Right renal pelvis (tissue), 4 donors: ENCODE data around the gene DGCR2. TPM values are rescaled to one million over a fixed set of nuclear protein-coding genes. Genes with fewer than 3 reads are reported as not detected.

Experiments
- DNase-seq, 4 donors: peaks; one replicate each; pipeline ENCODE4 v3.0.0-alpha.2; 2013; ENCODE audit warnings: low read depth in 4 of 4, low spot score in 3 of 4, missing footprints in 1 of 4
- polyA plus RNA-seq, 4 donors: library from polyadenylated mRNA; unstranded; fragments of 120-200 nt; gene quantifications; one replicate each; pipeline ENCODE4 v1.2.1, GENCODE V29; 2013; ENCODE audit not compliant: insufficient read length in 4 of 4

DGCR2 gene
- polyA plus RNA-seq, 4 donors, result 71.9 to 94.3 (median 83.6) TPM

DNA sequence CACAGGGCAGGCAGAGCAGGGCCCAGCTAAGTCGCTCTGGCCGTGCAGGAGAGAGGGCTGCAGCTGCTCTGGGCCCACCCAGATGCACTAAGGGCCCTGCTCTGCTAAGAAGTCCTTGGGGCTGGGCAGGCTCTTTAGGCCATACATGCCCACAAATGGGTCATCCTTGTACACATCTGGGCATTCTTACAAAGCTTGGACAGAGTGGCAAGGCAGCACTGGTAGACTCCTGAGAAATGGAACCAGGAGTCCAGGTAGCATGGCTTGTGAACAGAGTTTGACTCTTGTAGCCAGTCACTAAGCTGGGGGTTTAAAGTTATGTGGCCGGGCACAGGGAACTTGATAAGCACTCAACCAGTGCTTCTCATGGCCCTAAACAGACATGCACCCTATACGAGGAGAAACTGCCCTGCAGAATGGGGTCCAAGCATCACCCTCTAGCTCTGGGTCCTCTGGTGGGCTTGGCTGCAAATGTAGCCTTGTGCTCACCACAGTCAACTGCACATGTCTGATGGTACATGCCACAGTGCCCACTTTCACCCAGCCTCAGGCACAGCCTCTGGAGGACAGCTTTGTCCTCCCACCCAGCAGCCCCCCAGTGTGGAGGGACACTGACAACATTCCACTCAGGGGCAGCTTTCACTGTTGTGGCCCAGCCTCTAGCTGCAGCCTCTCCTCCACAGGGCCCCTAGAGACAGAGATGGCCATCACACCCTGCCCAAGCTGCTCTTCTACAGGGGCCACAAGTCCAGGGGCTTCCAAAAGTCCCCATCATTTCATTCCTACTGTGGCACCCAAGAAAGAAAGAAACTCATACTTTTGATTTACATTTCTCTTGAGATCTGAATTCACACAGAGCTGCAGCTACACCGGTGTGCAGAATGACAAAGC, 75.2 kb downstream of the DGCR2 start:
- no peak for DNase-seq

DNA sequence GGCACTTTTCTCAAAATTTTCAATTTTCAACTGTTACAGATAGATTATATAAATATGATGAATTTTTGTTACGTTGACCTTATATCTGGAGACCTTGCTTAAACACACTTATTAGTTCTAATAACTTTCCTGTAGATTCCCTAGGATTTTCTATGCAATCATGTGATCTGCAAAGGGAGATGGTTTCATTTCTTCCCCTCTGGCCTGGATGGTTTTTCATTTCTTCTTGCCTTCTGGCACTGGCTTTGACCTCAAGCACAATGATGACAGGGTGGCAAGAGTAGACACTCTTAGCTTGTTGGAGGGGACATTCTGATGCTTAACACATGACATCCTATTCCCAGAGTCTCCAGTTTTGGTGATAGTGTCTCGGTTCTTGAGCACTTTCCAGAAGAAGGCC, 75.9 kb downstream of the DGCR2 start:
- no peak for DNase-seq

- no peak for DNase-seq
These were observed 77.1 kb downstream of the DGCR2 start for GRCh38 chr22:19045094-19045493.

- DNase-seq, result no peak
These were observed 77.8 kb downstream of the DGCR2 start for GRCh38 chr22:19044381-19044780.

GRCh38 chr22:19043121-19044085, 78.8 kb downstream of the DGCR2 start:
- no peak for DNase-seq

DNA sequence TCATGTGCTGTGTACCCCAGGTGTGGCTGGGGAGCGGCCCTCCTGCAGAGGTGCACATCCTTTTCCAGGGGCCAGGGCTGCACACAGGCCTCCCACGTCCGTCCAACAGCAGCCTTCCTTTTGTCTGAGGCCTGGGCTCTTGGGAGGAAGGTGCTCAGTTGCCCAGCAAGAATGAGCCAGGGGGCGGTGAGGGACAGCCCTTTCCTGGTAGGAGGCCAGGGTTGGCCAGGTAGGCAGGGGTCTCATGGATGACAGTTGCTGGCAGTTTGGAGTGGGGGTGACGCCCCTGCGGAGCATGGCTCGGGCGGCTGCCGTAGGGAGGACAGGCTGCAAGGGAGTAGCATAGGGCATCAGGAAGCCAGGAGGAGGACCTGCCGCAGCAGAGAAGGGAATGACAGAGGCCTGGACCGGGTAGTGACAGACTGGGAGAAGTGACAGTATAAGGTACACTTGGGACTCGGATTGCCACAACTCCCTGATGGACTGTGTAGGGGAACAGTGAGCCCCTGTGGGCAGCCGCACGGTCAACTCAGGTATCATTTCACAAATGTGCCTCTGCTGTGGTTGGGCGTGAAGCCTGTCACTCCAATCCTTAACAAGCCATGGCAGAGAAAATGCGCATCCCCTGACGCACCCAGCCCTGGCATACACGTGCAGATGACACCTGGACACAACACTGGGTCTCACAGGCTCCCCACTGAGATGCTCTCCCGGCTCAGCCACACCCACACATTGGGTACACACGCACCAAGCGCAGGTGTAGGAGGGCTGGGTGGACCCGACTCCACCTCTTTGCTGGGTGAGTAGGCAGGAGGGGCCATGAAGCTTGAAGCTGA, 79.7 kb downstream of the DGCR2 start:
- DNase-seq, result no peak

DNA sequence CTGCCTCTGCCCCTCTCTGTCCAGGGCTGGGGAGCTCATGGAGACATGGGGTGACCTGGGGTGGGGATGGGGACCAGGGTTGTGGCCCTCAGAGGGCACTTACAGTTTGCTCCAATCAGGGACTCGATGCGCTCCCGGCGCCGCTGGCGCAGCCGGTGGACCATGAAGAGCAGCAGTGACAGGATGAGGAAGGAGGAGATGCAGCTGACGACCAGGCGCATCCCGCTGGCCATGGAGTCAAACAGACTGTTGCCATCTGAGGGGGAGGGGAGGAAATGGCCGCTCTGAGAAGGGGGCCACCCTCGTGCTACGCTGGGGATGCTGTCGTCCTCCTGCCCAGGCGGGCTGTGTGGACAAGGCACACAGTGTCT, 80.5 kb downstream of the DGCR2 start:
- no peak for DNase-seq

GRCh38 chr22:19040888-19041703, 81.1 kb downstream of the DGCR2 start:
- DNase-seq, result no peak

DNA sequence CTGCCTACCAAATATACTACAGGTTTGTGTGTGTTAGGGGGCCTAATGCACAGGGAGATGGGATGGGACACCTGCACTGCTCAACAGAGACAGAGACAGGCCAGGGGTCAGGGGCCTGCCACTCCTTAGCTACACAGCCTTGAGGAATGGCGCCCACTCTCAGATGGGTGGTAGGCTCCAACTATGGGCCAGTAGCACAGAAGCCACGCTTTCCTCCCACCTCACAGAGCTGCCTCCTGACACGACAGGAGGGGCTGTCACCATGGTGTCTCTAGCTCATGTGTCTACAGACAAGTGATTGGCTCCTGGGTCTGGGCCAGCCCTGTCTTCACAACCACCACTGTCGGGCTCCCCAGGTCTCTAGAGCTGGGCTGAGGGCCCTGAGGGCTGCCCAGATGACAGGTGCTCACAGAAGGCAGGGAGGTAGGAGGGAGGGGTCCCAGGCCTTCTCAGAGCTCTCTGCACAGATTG, 81.8 kb downstream of the DGCR2 start:
- DNase-seq, result no peak

DNA sequence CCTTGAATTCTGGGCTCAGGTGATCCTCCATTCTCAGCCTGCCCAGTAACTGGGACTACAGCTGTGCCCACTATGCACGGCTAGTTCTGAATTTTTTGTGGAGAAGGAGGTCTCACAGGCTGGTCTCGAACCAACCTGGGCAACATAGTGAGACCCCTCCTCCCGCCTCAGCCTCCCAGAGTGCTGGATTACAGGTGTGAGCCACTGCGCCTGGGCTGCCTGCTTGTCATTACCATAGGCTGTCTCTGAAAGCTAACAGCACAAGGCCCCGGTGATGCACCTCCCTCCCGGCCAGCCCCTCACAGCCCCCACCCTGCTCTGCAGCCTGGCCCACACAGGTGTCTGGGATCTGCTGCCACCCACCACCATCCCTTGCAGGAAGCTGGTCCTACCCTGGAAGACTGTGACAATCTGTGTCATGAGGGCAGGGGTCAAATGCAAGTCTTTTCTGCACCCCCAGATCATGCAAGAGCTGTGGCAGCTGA, 82.4 kb downstream of the DGCR2 start:
- DNase-seq, result no peak

DNA sequence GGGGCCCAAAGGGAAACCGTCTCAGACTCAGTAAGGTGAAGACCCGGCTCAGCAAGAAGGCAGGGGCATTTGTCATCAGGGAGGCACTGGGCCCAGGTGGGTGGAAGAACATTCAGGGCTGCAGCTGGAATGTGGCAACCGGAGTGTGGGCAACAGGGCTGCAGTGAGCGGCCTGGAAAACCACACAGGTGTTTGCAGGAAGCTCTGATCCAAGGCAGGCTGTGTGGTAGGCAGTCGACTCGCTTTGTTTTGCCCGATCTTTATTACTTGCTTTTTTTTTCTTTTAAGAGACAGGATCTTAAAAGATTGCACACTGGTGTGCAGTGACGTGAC, 82.8 kb downstream of the DGCR2 start:
- DNase-seq, result no peak

GRCh38 chr22:19038728-19039447, 83.3 kb downstream of the DGCR2 start:
- no peak for DNase-seq

GRCh38 chr22:19038164-19038546, 84.1 kb downstream of the DGCR2 start:
- DNase-seq, result no peak

DNA sequence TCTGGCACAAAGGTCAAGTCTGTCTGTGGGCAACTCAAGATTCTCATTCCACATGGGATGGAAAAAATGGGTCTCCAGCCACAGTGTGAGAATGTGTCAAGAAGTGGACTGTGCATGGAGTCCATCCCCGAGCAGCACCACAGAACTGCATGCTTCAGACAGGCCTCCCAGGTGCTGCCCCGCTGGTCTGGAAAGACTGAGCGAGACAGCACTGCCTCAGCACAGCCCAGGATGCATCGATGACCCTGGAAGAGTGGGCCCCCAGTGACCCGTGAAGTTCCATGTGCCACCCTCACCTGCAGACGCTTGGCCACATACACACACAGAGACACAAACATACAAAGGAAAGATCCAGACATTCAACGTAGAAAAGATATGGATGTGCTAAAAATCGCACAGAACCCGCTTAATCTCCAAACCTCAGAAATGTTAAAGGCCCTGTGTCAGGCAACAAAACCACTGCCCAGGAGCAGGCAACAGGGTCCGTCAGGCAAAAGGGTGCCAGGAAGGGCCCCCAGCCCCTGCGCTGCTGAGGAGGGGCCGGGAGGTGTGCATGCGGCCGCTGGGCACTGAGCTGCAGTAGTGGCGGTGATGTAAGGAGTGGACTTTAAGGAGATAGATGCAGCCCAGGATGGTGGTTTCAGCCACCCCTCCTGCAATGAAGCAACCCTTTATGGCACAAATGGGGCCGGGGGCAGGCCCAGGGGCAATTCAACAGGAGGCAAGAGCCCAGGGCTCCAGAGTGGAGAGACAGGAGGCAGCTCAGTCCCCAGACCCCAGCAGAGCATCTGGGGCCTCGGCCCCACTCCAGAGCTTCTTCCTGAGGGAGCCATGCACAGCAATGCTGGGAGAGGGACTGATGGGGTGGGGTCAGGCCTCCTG, 84.7 kb downstream of the DGCR2 start:
- DNase-seq, result no peak

- DNase-seq, result no peak
These were observed 85.5 kb downstream of the DGCR2 start for GRCh38 chr22:19036523-19037273.

DNA sequence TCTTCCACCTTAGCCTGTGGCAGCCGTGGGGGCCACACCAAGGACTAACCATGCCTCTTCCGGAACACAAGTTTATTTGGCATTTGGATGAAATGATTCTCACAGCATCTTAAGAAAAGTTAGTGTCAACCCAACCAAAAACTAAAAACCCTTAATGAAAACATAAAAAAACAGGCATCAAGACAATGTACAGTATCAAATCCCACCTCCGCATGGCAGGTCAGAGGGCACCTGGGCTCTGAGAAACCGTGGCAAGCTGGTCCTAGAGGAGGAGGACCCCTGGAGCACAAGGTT, 86.0 kb downstream of the DGCR2 start:
- DNase-seq, result no peak

- DNase-seq, result no peak
These were observed 86.6 kb downstream of the DGCR2 start for GRCh38 chr22:19035474-19036228.
